ENCODE results near the gene ITPR3. TPM values are rescaled to one million over a fixed set of nuclear protein-coding genes. Genes with fewer than 3 reads are reported as not detected.

The ITPR3 gene
- total RNA-seq, 4 donors from 2014 or later, result 174 to 206 (median 199) TPM

DNA sequence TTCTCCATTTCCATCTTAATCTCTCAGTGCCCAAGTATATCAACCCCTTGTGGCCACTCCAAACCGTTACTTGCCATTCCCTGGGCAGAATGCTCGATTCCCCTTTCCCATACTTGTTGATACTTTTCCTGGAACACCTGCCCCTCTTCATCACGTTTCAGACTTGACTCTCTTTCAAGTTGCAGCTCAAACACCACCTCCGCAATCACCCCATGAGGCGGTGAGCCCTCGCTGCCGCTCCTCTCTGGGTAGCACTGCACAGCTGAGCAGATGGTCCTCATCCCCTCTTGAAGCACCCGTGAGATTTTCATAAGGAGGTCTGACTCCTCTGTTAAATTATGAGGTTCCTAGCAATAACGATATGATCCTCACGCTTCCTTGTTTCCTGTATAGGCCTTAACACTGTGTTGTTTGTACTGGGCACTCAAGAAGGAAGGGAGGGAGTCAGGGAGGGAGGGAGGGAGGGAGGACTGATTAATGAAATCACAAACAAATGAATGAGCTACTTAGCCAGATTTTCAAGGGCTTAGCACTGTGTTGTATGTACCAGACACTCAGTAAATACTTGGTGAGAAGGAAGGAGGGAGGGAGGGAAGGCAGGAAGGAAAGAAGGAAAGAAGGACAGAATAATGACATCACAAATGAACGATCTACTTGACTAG is 98.3 kb downstream of the ITPR3 start:
- no peak overlapping the region for H3K27ac ChIP-seq
- no peaks in the 10 kb centered on the region for H3K9me3 ChIP-seq
- 82% methylated on average over 11 of the region's 11 CpGs for WGBS
- DNase-seq (ENCODE audit: low spot score in 2 of 2), result no peak
- TF ChIP-seq POLR2AphosphoS5 (IDR thresholded peaks at IDR 0.05) (no peak), POLR2A (IDR thresholded peaks at IDR 0.05) (no peak), EP300 (IDR thresholded peaks at IDR 0.05) (no peak)
- TF ChIP-seq, protein P1, sequence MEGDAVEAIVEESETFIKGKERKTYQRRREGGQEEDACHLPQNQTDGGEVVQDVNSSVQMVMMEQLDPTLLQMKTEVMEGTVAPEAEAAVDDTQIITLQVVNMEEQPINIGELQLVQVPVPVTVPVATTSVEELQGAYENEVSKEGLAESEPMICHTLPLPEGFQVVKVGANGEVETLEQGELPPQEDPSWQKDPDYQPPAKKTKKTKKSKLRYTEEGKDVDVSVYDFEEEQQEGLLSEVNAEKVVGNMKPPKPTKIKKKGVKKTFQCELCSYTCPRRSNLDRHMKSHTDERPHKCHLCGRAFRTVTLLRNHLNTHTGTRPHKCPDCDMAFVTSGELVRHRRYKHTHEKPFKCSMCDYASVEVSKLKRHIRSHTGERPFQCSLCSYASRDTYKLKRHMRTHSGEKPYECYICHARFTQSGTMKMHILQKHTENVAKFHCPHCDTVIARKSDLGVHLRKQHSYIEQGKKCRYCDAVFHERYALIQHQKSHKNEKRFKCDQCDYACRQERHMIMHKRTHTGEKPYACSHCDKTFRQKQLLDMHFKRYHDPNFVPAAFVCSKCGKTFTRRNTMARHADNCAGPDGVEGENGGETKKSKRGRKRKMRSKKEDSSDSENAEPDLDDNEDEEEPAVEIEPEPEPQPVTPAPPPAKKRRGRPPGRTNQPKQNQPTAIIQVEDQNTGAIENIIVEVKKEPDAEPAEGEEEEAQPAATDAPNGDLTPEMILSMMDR (IDR thresholded peaks at IDR 0.05), result no peak
- H3K27me3 ChIP-seq, result peaks cover 9% of the 10 kb centered on the region
- H3K36me3 ChIP-seq, result no peaks in the 10 kb centered on the region
- no peak overlapping the region for H3K4me3 ChIP-seq
- H3K4me1 ChIP-seq, result peaks cover 4% of the 10 kb centered on the region

DNA sequence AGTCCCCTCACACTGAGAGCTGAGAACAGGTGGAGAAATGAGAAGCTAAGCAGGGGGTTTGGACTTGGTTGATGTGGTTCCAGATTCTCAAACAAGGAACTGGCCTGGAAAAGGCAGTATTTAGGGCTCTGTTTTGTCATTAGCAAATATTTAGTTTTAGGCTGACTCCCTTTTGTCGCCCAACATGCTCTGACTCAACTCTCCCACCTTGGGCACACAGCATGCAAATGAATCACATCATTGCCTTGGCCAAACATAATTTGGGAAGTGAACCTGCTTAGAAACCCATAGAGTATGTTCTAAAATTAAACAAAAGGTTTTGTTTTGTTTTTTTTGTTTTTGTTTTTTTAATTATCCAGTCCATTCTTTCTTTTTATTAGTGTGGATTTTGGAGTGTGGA is 99.9 kb downstream of the ITPR3 start:
- Histone ChIP-seq H3K9me3 (no peaks in the 10 kb centered on the region), H3K4me3 (no peak overlapping the region), H3K27me3 (peaks cover 9% of the 10 kb centered on the region), H3K36me3 (no peaks in the 10 kb centered on the region), H3K27ac (no peak overlapping the region), H3K4me1 (peaks cover 4% of the 10 kb centered on the region)
- WGBS, result 68% methylated on average over 1 of the region's 1 CpG
- no peak for DNase-seq (ENCODE audit: low spot score in 2 of 2)
- TF ChIP-seq POLR2AphosphoS5 (IDR thresholded peaks at IDR 0.05) (no peak), POLR2A (IDR thresholded peaks at IDR 0.05) (no peak), EP300 (IDR thresholded peaks at IDR 0.05) (no peak)
- TF ChIP-seq, protein P1 (IDR thresholded peaks at IDR 0.05), result no peak

DNA sequence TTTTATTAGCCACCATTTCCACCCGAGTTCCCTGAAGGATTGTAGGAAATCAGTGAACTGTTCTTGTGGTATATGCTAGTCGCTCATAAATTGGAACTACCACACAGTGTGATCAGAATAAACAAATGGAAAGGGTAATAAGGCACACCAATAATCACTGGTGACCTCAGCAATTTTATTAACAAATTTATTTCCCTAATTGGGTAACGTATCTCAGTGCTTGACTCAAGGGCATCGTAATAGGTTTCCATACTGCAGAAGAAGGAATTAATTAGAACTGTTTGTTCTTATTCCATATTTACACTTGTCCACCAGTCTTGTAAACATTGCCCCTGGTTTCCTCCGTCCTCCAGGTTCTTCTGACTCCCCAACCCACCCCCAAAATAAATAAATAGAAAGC is 100.4 kb downstream of the ITPR3 start:
- Histone ChIP-seq H3K27ac (no peak overlapping the region), H3K4me3 (no peak overlapping the region), H3K9me3 (no peaks in the 10 kb centered on the region), H3K36me3 (no peaks in the 10 kb centered on the region), H3K4me1 (peaks cover 4% of the 10 kb centered on the region), H3K27me3 (peaks cover 9% of the 10 kb centered on the region)
- WGBS, result 66% methylated on average over 5 of the region's 5 CpGs
- DNase-seq (ENCODE audit: low spot score in 2 of 2), result no peak
- TF ChIP-seq, protein P1 (IDR thresholded peaks at IDR 0.05), result no peak
- no peak for TF ChIP-seq EP300 (IDR thresholded peaks at IDR 0.05)
- no peak for TF ChIP-seq POLR2AphosphoS5 (IDR thresholded peaks at IDR 0.05)
- TF ChIP-seq POLR2A (IDR thresholded peaks at IDR 0.05), result no peak

DNA sequence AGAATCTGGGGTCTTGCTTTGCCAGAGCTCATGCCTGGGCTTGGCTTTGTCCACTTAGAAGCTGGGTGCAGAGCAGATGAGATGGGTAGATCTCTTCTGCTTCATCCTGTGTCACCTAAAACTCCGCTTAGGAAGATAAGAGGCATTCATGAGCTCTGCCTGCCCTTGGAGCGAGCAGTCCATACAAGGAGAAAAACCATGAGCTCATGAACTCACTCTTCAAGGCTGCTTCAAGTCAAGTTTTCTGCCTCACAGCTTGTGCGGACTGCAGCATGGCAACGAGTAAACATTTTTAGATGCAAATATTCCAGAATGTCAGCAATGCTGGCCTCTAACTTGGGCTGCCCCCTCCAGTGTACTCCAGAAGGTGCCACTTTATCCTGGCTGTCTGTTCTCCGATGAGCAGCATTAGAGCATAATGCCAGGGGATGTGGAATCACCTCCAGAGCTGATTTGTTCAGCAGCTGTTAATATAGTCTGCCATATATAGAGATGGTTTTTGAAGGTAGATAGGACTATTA is 101.0 kb downstream of the ITPR3 start:
- peaks cover 13% of the 10 kb centered on the region for H3K27me3 ChIP-seq
- H3K27ac ChIP-seq, result no peak overlapping the region
- DNase-seq (ENCODE audit: low spot score in 2 of 2), result no peak
- WGBS, result 87% methylated on average over 4 of the region's 5 CpGs
- TF ChIP-seq, protein P1 (IDR thresholded peaks at IDR 0.05), result no peak
- TF ChIP-seq POLR2A (IDR thresholded peaks at IDR 0.05) (no peak), EP300 (IDR thresholded peaks at IDR 0.05) (no peak), POLR2AphosphoS5 (IDR thresholded peaks at IDR 0.05) (no peak)
- peaks cover 2% of the 10 kb centered on the region for H3K4me1 ChIP-seq
- no peak overlapping the region for H3K4me3 ChIP-seq
- no peaks in the 10 kb centered on the region for H3K36me3 ChIP-seq
- H3K9me3 ChIP-seq, result no peaks in the 10 kb centered on the region

DNA sequence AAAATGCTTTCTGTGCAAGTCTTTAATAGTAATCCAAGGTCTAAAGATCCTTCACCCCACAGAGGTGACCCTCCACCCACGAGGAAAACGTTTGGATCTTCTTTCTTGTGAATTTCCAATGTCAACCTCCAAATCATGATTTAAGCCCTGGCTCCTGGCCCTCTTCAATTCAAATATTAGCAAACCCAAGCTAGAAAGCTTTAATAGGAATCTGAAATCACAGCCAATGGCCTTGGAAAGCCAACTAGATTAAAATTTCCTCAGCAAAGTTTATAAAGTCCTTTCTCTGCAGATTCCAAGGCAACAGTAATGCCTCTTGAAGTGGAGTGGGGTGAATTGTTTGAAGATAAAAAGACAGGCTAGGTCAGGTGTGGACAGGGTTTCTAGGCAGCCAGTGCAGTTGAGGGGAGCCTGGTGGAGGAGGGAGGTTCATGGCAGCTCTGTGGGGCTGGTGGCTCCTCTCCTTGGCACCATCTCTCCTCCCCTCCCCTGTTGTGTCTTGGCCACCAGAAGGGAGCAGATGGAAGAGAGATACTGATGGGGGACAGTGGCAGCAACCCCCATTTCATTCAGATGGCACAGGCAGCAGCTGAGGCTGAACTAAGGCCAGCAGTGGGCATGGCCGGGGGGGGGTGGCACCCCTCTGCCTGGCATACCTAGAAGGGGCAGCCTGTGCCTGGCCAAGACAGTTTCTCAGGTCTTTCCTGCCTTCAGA is 102.4 kb downstream of the ITPR3 start:
- TF ChIP-seq POLR2A (IDR thresholded peaks at IDR 0.05) (no peak), POLR2AphosphoS5 (IDR thresholded peaks at IDR 0.05) (no peak), EP300 (IDR thresholded peaks at IDR 0.05) (no peak)
- TF ChIP-seq, protein P1 (IDR thresholded peaks at IDR 0.05), result no peak
- H3K36me3 ChIP-seq, result no peaks in the 10 kb centered on the region
- H3K27me3 ChIP-seq, result peaks cover 13% of the 10 kb centered on the region
- WGBS, result 48% methylated on average over 3 of the region's 3 CpGs
- no peak overlapping the region for H3K4me3 ChIP-seq
- no peaks in the 10 kb centered on the region for H3K9me3 ChIP-seq
- no peaks in the 10 kb centered on the region for H3K4me1 ChIP-seq
- DNase-seq (ENCODE audit: low spot score in 2 of 2), result no peak
- no peak overlapping the region for H3K27ac ChIP-seq

Measured in suprapubic skin (tissue), 4 donors.